ENCODE measurements around the gene TMPRSS4.

- TF ChIP-seq, protein P1, sequence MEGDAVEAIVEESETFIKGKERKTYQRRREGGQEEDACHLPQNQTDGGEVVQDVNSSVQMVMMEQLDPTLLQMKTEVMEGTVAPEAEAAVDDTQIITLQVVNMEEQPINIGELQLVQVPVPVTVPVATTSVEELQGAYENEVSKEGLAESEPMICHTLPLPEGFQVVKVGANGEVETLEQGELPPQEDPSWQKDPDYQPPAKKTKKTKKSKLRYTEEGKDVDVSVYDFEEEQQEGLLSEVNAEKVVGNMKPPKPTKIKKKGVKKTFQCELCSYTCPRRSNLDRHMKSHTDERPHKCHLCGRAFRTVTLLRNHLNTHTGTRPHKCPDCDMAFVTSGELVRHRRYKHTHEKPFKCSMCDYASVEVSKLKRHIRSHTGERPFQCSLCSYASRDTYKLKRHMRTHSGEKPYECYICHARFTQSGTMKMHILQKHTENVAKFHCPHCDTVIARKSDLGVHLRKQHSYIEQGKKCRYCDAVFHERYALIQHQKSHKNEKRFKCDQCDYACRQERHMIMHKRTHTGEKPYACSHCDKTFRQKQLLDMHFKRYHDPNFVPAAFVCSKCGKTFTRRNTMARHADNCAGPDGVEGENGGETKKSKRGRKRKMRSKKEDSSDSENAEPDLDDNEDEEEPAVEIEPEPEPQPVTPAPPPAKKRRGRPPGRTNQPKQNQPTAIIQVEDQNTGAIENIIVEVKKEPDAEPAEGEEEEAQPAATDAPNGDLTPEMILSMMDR (IDR thresholded peaks at IDR 0.05), result no peak
- TF ChIP-seq POLR2A (IDR thresholded peaks at IDR 0.05), result no peak
Measured at GRCh38 chr11:118155776-118156530, 79.1 kb downstream of the TMPRSS4 start.
